Osteocyte (in vitro differentiated cells): Measurements from ENCODE around the gene SLC12A4. TPM values are rescaled to one million over a fixed set of nuclear protein-coding genes. Genes with fewer than 3 reads are reported as not detected.

ENCODE experiments used
- DNase-seq: peaks from one replicate; pipeline ENCODE4 v3.0.0; 2021; ENCODE audit warnings: mixed read lengths; ENCODE audit not compliant: unreplicated experiment; ENCODE audit errors: extremely low spot score
- H3K27ac Mint-ChIP-seq: one replicate; pipeline ENCODE4 v1.8.0; 2021; ENCODE audit warnings: mild to moderate bottlenecking, mixed read lengths; ENCODE audit not compliant: unreplicated experiment
- H3K27me3 Mint-ChIP-seq: one replicate; pipeline ENCODE4 v1.8.0; 2021; ENCODE audit warnings: mixed read lengths; ENCODE audit not compliant: unreplicated experiment
- H3K36me3 Mint-ChIP-seq: one replicate; pipeline ENCODE4 v1.8.0; 2021; ENCODE audit warnings: mixed read lengths; ENCODE audit not compliant: unreplicated experiment
- H3K4me1 Mint-ChIP-seq: one replicate; pipeline ENCODE4 v1.8.0; 2021; ENCODE audit warnings: mixed read lengths; ENCODE audit not compliant: unreplicated experiment
- H3K4me3 Mint-ChIP-seq: one replicate; pipeline ENCODE4 v1.8.0; 2021; ENCODE audit warnings: mild to moderate bottlenecking, moderate library complexity, mixed read lengths; ENCODE audit not compliant: unreplicated experiment
- H3K9me3 Mint-ChIP-seq: one replicate; pipeline ENCODE4 v1.8.0; 2021; ENCODE audit warnings: mixed read lengths; ENCODE audit not compliant: unreplicated experiment
- CTCF ChIP-seq: fragments of 200-600 bp; sonication (generic); IDR thresholded peaks from 2 replicates; pipeline ENCODE4 v1.5.0; 2021; ENCODE audit warnings: antibody characterized with exemption, mild to moderate bottlenecking, moderate library complexity
- total RNA-seq: library from RNA; stranded (reverse); gene quantifications from 2 replicates; pipeline ENCODE4 v1.2.1, GENCODE V29; 2021

SLC12A4 gene
- total RNA-seq, 1 donor from 2014 or later, result 90.7 TPM

GRCh38 chr16:67930678-67931211, 37.7 kb downstream of the SLC12A4 start:
- TF ChIP-seq CTCF, result no peak
- DNase-seq, result no peak
- Mint-ChIP-seq H3K27ac (no peak overlapping the region), H3K4me3 (no peak overlapping the region), H3K4me1 (peaks cover 19% of the 10 kb centered on the region), H3K27me3 (no peaks in the 10 kb centered on the region), H3K9me3 (no peaks in the 10 kb centered on the region), H3K36me3 (peaks cover 4% of the 10 kb centered on the region)

GRCh38 chr16:67930191-67930590, 38.2 kb downstream of the SLC12A4 start:
- peaks cover 18% of the 10 kb centered on the region for H3K4me1 Mint-ChIP-seq
- no peaks in the 10 kb centered on the region for H3K27me3 Mint-ChIP-seq
- no peak overlapping the region for H3K4me3 Mint-ChIP-seq
- TF ChIP-seq CTCF, result no peak
- no peak overlapping the region for H3K27ac Mint-ChIP-seq
- no peaks in the 10 kb centered on the region for H3K9me3 Mint-ChIP-seq
- peaks cover 4% of the 10 kb centered on the region for H3K36me3 Mint-ChIP-seq
- no peak for DNase-seq

GRCh38 chr16:67928561-67929364, 39.7 kb downstream of the SLC12A4 start:
- Mint-ChIP-seq H3K27me3 (no peaks in the 10 kb centered on the region), H3K36me3 (peaks cover 4% of the 10 kb centered on the region), H3K9me3 (no peaks in the 10 kb centered on the region), H3K4me1 (peaks cover 11% of the 10 kb centered on the region), H3K4me3 (no peak overlapping the region), H3K27ac (no peak overlapping the region)
- peak; percentile 87 for TF ChIP-seq CTCF
- DNase-seq, result no peak

- TF ChIP-seq CTCF, result no peak
- H3K4me1 Mint-ChIP-seq, result peaks cover 11% of the 10 kb centered on the region
- no peak overlapping the region for H3K4me3 Mint-ChIP-seq
- H3K27ac Mint-ChIP-seq, result no peak overlapping the region
- no peak for DNase-seq
- H3K27me3 Mint-ChIP-seq, result no peaks in the 10 kb centered on the region
- no peaks in the 10 kb centered on the region for H3K9me3 Mint-ChIP-seq
- peaks cover 4% of the 10 kb centered on the region for H3K36me3 Mint-ChIP-seq
These were observed 40.3 kb downstream of the SLC12A4 start for GRCh38 chr16:67928147-67928546.

- TF ChIP-seq CTCF, result no peak
- DNase-seq, result no peak
- H3K27me3 Mint-ChIP-seq, result no peaks in the 10 kb centered on the region
- no peaks in the 10 kb centered on the region for H3K9me3 Mint-ChIP-seq
- no peak overlapping the region for H3K27ac Mint-ChIP-seq
- H3K36me3 Mint-ChIP-seq, result peaks cover 4% of the 10 kb centered on the region
- H3K4me1 Mint-ChIP-seq, result peaks cover 11% of the 10 kb centered on the region
- no peak overlapping the region for H3K4me3 Mint-ChIP-seq
These were observed 41.1 kb downstream of the SLC12A4 start for GRCh38 chr16:67927131-67927941.
